H1 (cell line): ENCODE measurements around the gene ASCC2. TPM values are rescaled to one million over a fixed set of nuclear protein-coding genes. Genes with fewer than 3 reads are reported as not detected.

Experiments
- ATF3 ChIP-seq: IDR thresholded peaks from 2 replicates; pipeline ENCODE4 v1.6.1; 2011; ENCODE audit warnings: low read depth, mild to moderate bottlenecking, low read length; ENCODE audit not compliant: insufficient read depth
- BACH1 ChIP-seq: IDR thresholded peaks from 2 replicates; pipeline ENCODE4 v1.6.1; 2012; ENCODE audit warnings: low read length, improper control_type of control experiment
- RNF2 ChIP-seq: fragments of 200-900, 300-1000 bp; sonication (generic); IDR thresholded peaks from 2 replicates; pipeline ENCODE4 v1.7.1; 2016; ENCODE audit warnings: borderline replicate concordance, low read depth, mild to moderate bottlenecking, antibody characterized with exemption, low read length; ENCODE audit not compliant: poor library complexity, severe bottlenecking; ENCODE audit errors: missing control alignments
- SP1 ChIP-seq: IDR thresholded peaks from 2 replicates; pipeline ENCODE4 v1.6.1; 2011; ENCODE audit warnings: low read depth, low read length
- SP2 ChIP-seq: IDR thresholded peaks from 2 replicates; pipeline ENCODE4 v1.6.1; 2012; ENCODE audit warnings: mild to moderate bottlenecking, low read length, inconsistent platforms
- polyA plus RNA-seq, 7 experiments: library from polyadenylated mRNA; depleted of rRNA in 3 of 7; stranded (reverse) in 5 of 7; unstranded in 2 of 7; fragments of >200 nt in 5 of 7; fragments of 200-250 nt in 2 of 7; gene quantifications; 1 replicate in 5 of 7; 2 replicates in 1 of 7; 4 replicates in 1 of 7; pipeline versions ENCODE4 v1.2.1 to v1.2.3, GENCODE V29; 2011 to 2013; ENCODE audit warnings: missing spikeins in 2 of 7, mixed read lengths in 2 of 7
- total RNA-seq: library from RNA; stranded (reverse); fragmentation: NEBNext Ultra II Directional; extraction: Animal tissue kit (Norgen Biotek cat#: 25700); gene quantifications from 2 replicates; pipeline ENCODE4 v1.2.1, GENCODE V29; 2021

The ASCC2 gene
- total and polyA plus RNA-seq, 2 of the 8 experiments (the other 6 are each of a cell fraction or from before 2014, with no cell fraction given), result 35.0 to 35.8 TPM

- TF ChIP-seq BACH1, result no peak
- no peak for TF ChIP-seq SP2
- no peak for TF ChIP-seq SP1
- no peak for TF ChIP-seq RNF2
- no peak for TF ChIP-seq ATF3
Measured at GRCh38 chr22:29840498-29840897, 2.4 kb upstream of the ASCC2 start (continued).
